Rectal smooth muscle tissue (tissue), 1 donor: Measurements from ENCODE around the gene UNC5B.

Source experiments
- H3K27ac ChIP-seq: one replicate; pipeline ENCODE4 v1.7.0; 2013; ENCODE audit warnings: low read depth, low read length, inconsistent platforms
- H3K27me3 ChIP-seq: one replicate; pipeline ENCODE4 v1.7.0; 2013; ENCODE audit warnings: low read length; ENCODE audit not compliant: control insufficient read depth, insufficient read depth
- H3K36me3 ChIP-seq: one replicate; pipeline ENCODE4 v1.7.0; 2013; ENCODE audit warnings: low read length; ENCODE audit not compliant: control insufficient read depth, insufficient read depth
- H3K4me1 ChIP-seq: one replicate; pipeline ENCODE4 v1.7.0; 2013; ENCODE audit warnings: low read length; ENCODE audit not compliant: control insufficient read depth, insufficient read depth
- H3K4me3 ChIP-seq: one replicate; pipeline ENCODE4 v1.7.0; 2013; ENCODE audit warnings: low read length
- H3K9ac ChIP-seq: one replicate; pipeline ENCODE4 v1.7.0; 2013; ENCODE audit warnings: low read length

The UNC5B gene

DNA sequence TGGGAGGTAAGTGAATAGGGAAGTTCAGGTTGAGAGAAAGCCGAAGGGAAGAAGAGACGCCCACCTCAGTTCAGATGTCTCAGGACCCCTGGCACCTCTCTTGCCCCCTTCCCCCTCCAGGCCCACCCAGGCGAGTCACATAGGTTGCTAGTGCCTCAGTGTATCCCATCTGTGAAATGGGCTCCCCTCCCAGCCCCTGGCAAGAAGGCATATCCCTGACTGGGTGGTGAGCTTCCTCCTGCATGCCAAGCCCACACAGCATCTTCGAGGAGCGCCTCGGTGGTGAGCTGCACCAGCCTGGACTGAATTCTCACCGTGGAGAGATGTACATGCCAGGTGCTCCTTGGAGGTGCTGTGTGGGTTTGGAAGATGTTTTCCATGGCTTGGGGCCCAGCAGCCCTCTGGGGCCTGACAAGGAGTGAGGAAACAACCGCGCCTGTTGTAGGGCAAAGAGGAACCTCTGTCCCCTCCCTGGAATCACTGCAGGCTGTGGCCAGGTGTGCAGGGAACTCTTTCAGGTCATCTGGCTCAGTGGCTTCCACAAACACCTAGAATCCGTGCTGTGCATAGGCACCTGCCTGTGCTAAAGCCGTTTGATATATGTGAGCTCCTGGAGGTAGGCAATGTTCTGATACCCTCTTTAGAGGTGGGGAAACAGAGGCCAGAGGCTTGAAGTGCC is 45.1 kb downstream of the UNC5B start:
- Histone ChIP-seq H3K36me3 (no peaks in the 10 kb centered on the region), H3K27ac (no peak overlapping the region), H3K4me3 (no peak overlapping the region), H3K9ac (no peak overlapping the region), H3K4me1 (peaks cover 9% of the 10 kb centered on the region), H3K27me3 (no peaks in the 10 kb centered on the region)

- H3K27me3 ChIP-seq, result no peaks in the 10 kb centered on the region
These were observed 45.7 kb downstream of the UNC5B start for GRCh38 chr10:71258046-71258445.

DNA sequence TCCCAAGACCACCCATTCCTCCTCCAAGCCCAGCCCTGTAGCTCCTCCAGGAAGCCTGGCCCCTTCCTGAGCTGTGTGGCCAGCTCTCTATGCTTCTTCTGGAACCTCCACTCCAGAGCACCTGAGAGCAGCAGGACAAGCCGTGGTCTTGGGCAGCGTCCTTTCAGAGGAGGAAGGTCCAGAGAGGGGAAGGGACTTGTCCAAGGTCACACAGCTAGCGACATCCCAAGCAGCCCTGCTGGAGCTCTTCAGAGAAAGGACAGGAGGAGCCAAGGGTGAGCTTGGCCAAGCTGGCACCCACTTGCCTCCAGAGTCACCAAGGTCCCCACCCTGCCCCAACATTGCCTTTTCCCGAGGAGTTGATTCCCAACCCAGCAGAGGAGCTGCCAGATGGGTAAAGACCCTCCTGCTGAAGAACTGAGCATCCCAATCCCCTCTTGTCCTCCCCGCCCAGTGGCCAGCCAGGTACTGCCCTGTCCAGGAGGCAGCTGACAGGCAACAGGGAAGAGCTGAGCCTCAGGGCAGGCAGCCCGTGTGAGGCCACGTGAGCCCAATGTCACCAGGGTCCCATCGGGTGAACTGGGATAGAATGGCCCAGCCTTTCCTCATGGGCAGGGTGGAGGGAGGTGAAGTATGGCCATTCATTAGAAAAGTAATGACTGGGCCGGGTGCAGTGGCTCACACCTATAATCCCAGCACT is 46.2 kb downstream of the UNC5B start:
- no peaks in the 10 kb centered on the region for H3K36me3 ChIP-seq
- H3K27me3 ChIP-seq, result no peaks in the 10 kb centered on the region
- no peak overlapping the region for H3K9ac ChIP-seq
- no peak overlapping the region for H3K4me3 ChIP-seq
- no peak overlapping the region for H3K27ac ChIP-seq
- H3K4me1 ChIP-seq, result peaks cover 9% of the 10 kb centered on the region

More at GRCh38 chr10:71258046-71258445, 45.7 kb downstream of the UNC5B start:
- no peaks in the 10 kb centered on the region for H3K36me3 ChIP-seq
- no peak overlapping the region for H3K27ac ChIP-seq
- no peak overlapping the region for H3K9ac ChIP-seq
- H3K4me3 ChIP-seq, result no peak overlapping the region
- peaks cover 9% of the 10 kb centered on the region for H3K4me1 ChIP-seq

DNA sequence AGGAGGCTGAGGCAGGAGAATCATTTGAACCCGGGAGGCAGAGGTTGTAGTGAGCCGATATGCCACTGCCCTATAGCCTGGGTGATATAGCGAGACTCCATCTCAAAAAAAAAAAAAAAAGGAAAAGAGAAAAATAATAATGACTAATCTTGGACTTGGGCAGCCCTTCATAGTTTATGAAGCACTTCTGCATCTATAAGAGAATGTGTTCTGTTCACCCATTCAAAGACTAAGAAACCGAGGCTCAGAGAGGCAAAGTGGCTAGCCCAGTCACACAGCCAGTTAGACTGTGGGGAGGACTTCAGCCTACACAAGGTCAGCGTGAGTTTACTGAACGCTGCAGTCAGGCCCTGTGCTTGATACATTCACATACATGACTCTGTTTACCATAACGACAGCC is 46.9 kb downstream of the UNC5B start:
- Histone ChIP-seq H3K4me3 (no peak overlapping the region), H3K9ac (no peak overlapping the region), H3K4me1 (peaks cover 9% of the 10 kb centered on the region), H3K27ac (no peak overlapping the region), H3K36me3 (no peaks in the 10 kb centered on the region), H3K27me3 (no peaks in the 10 kb centered on the region)

GRCh38 chr10:71259815-71260501 is 47.6 kb downstream of the UNC5B start:
- no peak overlapping the region for H3K27ac ChIP-seq
- no peak overlapping the region for H3K4me3 ChIP-seq
- H3K4me1 ChIP-seq, result peaks cover 9% of the 10 kb centered on the region
- no peaks in the 10 kb centered on the region for H3K27me3 ChIP-seq
- no peak overlapping the region for H3K9ac ChIP-seq
- H3K36me3 ChIP-seq, result no peaks in the 10 kb centered on the region

DNA sequence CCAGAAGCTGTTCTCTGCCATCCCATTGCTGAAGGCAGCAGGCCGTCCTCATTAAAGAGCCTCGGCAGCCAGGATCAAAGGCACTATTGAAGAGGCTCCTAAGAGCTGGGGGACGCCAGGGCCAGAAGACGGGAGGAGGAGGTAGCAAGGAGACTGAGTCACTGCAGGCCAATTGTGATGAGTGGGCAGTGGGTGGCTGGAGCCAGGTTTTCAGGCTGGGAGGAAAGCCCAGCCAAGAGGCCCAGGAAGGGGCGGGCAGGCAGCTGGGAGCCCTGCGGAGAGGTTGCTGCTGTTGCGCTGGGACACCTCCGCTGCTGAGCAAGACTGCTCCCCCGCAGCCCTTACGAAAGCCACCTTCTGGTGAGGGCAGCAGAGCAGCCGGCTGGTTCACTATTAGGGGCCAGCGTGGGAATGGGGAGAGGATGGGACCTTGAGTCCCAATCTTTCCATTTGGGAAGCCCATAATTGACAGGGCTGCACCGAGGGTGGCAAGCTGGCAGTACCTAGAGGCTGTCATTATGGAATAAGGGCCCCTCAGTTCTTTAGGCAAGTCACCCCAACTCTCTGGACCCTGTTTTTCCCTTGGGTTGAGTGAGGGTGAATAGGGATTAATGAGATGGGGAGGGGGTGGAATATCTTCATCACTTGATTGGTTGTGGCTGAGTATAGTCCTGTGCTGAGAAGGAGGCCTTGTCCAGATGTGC is 48.4 kb downstream of the UNC5B start:
- peaks cover 6% of the 10 kb centered on the region for H3K4me1 ChIP-seq
- H3K4me3 ChIP-seq, result no peak overlapping the region
- H3K27ac ChIP-seq, result no peak overlapping the region
- H3K9ac ChIP-seq, result no peak overlapping the region
- no peaks in the 10 kb centered on the region for H3K27me3 ChIP-seq
- H3K36me3 ChIP-seq, result no peaks in the 10 kb centered on the region

- H3K36me3 ChIP-seq, result no peaks in the 10 kb centered on the region
- no peak overlapping the region for H3K9ac ChIP-seq
- peaks cover 13% of the 10 kb centered on the region for H3K4me1 ChIP-seq
- no peaks in the 10 kb centered on the region for H3K27me3 ChIP-seq
- no peak overlapping the region for H3K27ac ChIP-seq
- H3K4me3 ChIP-seq, result no peak overlapping the region
These were observed 49.7 kb downstream of the UNC5B start for GRCh38 chr10:71262027-71262426.

GRCh38 chr10:71262817-71263216 is 50.4 kb downstream of the UNC5B start:
- Histone ChIP-seq H3K4me3 (no peak overlapping the region), H3K4me1 (peaks cover 13% of the 10 kb centered on the region), H3K27me3 (no peaks in the 10 kb centered on the region), H3K9ac (no peak overlapping the region), H3K27ac (no peak overlapping the region), H3K36me3 (no peaks in the 10 kb centered on the region)

GRCh38 chr10:71263376-71263775 is 51.0 kb downstream of the UNC5B start:
- H3K36me3 ChIP-seq, result no peaks in the 10 kb centered on the region
- no peak overlapping the region for H3K9ac ChIP-seq
- H3K4me1 ChIP-seq, result peaks cover 13% of the 10 kb centered on the region
- no peak overlapping the region for H3K27ac ChIP-seq
- no peaks in the 10 kb centered on the region for H3K27me3 ChIP-seq
- H3K4me3 ChIP-seq, result no peak overlapping the region

- H3K27ac ChIP-seq, result no peak overlapping the region
- no peaks in the 10 kb centered on the region for H3K36me3 ChIP-seq
- peaks cover 22% of the 10 kb centered on the region for H3K4me1 ChIP-seq
- H3K4me3 ChIP-seq, result no peak overlapping the region
- H3K9ac ChIP-seq, result no peak overlapping the region
- no peaks in the 10 kb centered on the region for H3K27me3 ChIP-seq
These were observed 52.2 kb downstream of the UNC5B start for GRCh38 chr10:71264345-71265200.

- H3K4me1 ChIP-seq, result peaks cover 22% of the 10 kb centered on the region
- no peak overlapping the region for H3K4me3 ChIP-seq
- H3K9ac ChIP-seq, result no peak overlapping the region
- no peaks in the 10 kb centered on the region for H3K36me3 ChIP-seq
- H3K27ac ChIP-seq, result no peak overlapping the region
- H3K27me3 ChIP-seq, result no peaks in the 10 kb centered on the region
These were observed 52.8 kb downstream of the UNC5B start for GRCh38 chr10:71265201-71265575.
